Skeletal muscle cell (primary cell): ENCODE data around the gene COIL.
A peak's percentile ranks its signal among the peaks of the same experiment; 100 is the strongest.

Source experiments
- DNase-seq: peaks from one replicate; pipeline ENCODE4 v3.0.0-alpha.2; 2010; ENCODE audit warnings: low read depth
- H3K4me3 ChIP-seq: 2 replicates; pipeline ENCODE4 v1.5.1; 2011; ENCODE audit warnings: low read depth, mild to moderate bottlenecking, control low read depth, low read length, moderate library complexity

Gene COIL

GRCh38 chr17:56913000-56913311, 47.9 kb downstream of the COIL start:
- H3K4me3 ChIP-seq: peak overlapping the region; percentile 75
- no peak for DNase-seq

GRCh38 chr17:56912105-56912999, 48.5 kb downstream of the COIL start:
- peak overlapping the region; percentile 75 for H3K4me3 ChIP-seq
- no peak for DNase-seq

DNA sequence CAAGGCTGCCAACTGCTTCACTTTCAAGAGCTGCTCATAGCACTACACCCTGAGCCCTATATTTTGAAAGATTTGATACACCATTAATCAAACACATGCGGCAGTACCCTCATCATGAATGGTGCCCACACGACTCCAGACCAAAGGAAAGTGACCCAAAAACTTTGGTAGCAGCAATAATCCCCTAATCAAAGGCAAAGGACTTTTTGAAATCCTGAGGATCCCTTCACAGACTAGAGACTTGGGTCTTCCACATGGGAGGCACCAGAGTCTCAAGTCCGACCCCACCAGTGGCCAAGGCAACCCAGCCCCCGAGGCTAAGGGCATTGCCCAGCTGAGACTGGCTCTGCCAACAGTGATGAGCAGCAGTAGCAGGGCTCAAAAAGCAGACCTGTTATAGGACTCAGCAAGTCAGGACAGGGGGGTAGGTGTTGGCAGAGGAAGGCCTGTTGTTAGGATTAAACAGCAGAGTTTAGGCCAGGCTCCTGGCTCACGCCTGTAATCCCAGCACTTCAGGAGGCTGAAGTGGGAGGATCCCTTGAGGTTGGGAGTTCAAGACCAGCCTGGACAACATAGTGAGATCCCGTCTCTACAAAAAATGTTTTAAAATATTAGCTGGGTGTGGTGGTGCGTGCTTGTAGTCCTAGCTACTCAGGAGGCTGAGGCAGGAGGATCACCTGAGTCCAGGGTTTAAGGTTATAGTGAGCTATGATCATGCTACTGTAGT, 50.2 kb downstream of the COIL start:
- no peak for DNase-seq
- no peak overlapping the region for H3K4me3 ChIP-seq

GRCh38 chr17:56909742-56910508, 50.9 kb downstream of the COIL start:
- no peak for DNase-seq
- no peak overlapping the region for H3K4me3 ChIP-seq

DNA sequence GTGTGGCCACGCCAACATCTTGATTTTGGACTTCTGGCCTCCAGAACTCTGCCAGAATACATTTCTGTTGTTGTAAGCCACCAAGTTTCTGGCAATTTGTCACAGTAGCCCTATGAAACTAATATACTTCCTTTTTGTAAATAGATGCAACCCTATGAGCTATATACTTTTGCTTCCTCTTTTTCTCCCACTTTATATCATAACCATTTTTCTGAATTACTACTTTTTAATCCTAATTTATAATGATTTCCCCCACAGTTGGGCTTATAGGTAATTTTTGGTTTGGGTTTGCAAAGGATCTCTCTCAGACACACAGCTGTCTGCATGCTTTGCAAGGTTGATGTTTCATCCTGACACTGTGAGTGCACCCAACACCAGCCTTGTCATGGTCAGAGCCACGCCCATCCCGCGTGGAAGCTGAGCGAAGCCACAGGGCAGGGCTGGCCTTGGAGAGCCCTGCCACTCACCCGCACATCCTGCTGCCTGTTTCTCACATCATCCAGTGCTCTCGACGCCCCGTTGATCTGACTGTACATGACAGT, 52.8 kb downstream of the COIL start:
- no peak overlapping the region for H3K4me3 ChIP-seq
- no peak for DNase-seq

GRCh38 chr17:56903560-56903959, 57.3 kb downstream of the COIL start:
- H3K4me3 ChIP-seq: no peak overlapping the region
- no peak for DNase-seq

GRCh38 chr17:56902348-56902747, 58.5 kb downstream of the COIL start:
- DNase-seq: peak; percentile 32
- H3K4me3 ChIP-seq: no peak overlapping the region

DNA sequence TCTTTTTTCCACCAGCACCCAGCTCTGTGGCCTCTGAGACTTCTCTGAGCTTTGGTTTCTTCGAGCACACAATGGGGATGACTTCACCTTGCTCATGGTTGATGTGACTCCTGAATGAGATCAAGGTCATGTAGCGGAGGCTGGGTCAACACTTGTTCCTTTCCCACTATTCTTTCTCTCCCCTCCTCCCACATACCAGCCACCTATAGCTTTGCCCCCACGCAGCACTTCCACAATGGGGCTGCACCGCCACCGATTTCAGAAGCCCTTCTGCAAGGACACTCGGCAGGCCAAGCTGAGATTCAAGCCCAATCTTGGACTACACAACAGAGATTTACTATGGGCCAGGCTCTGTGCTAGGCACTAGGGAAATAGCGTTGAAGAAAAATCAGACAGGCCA, 61.4 kb downstream of the COIL start:
- H3K4me3 ChIP-seq: no peak overlapping the region
- DNase-seq: no peak

GRCh38 chr17:56898874-56899273, 62.0 kb downstream of the COIL start:
- H3K4me3 ChIP-seq: no peak overlapping the region
- no peak for DNase-seq

DNA sequence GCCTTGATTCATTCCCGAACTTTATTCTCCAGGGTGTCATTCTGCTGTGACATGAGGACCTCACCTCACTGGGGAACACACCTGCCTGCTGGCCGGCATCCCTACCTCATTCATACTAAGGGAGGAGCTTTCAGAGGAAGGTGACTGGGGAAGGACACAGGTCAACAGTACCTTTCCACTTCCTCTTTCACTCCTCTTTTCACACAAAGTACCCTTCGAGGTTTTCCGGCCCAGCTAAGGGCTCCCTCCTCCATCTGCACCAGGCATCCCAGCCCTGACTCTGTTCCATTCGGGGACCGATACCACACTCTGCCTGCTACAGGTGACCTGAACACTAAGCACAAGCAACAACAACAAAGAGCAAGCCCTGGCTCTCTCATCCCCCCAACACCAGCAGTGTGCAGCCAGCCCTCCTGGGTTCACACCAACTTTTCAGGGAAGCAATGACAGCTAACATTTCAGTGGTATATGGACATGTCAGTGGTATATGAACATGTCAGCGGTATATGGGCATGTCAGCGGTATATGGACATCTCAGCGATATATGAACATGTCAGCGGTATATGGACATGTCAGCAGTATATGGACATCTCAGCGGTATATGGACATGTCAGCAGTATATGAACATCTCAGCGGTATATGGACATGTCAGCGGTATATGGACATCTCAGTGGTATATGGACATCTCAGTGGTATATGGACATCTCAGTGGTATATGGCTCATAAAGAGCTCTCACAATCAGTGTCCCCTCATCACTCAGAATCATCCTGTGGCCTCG, 63.0 kb downstream of the COIL start:
- no peak for DNase-seq
- no peak overlapping the region for H3K4me3 ChIP-seq

GRCh38 chr17:56896968-56897359, 63.9 kb downstream of the COIL start:
- no peak overlapping the region for H3K4me3 ChIP-seq
- no peak for DNase-seq

DNA sequence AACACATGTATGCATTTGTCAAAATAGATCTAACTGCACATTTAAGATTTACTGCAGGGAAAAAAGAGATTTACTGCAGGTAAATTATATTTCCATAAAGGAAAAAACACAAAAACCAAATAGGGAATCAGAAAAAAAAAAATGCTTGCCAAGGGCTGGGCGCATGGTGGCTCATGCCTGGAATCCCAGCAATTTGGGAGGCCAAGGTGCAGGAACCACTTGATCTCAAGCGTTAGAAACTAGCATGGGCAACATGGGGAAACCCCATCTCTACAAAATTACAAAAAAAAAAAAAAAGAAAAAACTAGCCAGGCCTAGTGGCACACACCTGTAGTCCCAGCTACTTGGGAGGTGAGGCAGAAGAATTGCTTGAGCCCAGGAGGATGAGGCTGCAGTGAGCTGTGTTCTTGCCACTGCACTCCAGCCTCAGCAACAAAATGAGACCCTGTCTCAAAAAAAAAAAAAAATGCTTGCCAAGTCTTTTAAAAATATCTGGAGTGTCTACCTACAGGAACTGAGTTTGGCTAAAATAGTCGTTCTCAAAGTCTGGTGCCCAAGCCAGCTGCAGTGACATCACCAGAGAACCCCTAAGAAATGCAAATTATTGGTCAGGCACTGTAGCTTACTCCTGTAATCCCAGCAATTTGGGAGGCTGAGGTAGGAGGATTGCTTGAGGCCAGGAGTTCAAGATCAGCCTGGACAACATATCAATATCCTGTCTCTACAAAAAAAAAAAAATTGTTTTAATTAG, 64.5 kb downstream of the COIL start:
- no peak overlapping the region for H3K4me3 ChIP-seq
- DNase-seq: no peak

DNA sequence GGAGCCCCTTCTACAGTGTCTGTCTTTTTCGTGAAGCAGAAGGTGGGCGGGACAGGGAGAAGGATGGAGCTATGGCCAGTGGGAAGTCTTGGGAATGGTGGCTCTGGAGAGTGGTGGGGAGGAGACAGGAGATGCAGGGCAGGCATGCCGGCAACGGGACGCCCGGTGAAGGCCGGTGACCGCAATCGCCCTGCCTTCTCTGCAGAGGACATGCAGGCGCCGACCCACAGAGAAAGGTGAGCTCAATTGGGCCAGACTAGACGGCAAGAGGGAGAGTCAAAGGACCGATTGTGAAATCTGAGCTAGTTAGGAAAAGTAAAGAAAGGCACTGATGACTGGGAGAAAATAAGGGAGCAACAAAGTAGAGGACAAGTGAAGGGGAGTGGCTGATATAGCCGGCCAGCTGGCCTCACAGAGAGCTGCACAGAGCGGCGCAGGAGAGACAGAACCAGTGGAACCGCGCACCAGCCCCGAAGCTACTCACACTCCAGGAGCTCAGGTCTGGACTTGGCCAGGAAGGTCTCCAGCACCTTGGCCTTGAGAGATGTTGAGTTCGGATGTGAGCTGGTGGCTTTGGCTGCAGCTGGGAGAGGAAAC, 65.9 kb downstream of the COIL start:
- H3K4me3 ChIP-seq: no peak overlapping the region
- no peak for DNase-seq

GRCh38 chr17:56893503-56893902, 67.3 kb downstream of the COIL start:
- no peak for DNase-seq
- no peak overlapping the region for H3K4me3 ChIP-seq

DNA sequence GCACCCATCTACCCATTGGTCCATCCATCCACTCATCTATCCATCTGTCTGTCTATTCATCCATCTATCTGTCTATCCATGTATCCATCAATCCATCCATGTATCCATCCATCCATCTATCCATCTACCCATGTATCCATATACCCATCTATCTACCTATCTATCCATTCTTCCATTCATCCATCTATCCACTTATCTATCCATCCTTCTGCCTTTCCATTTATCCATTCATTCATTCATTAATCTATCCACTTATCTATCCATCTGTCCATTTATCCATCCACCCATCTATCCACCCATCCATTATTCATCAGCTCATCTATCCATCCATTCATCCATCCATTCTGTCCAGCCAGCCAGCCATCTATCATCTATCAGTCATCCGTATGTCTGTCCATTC, 68.5 kb downstream of the COIL start:
- DNase-seq: no peak
- H3K4me3 ChIP-seq: no peak overlapping the region

GRCh38 chr17:56891751-56892150, 69.1 kb downstream of the COIL start:
- DNase-seq: no peak
- H3K4me3 ChIP-seq: no peak overlapping the region

DNA sequence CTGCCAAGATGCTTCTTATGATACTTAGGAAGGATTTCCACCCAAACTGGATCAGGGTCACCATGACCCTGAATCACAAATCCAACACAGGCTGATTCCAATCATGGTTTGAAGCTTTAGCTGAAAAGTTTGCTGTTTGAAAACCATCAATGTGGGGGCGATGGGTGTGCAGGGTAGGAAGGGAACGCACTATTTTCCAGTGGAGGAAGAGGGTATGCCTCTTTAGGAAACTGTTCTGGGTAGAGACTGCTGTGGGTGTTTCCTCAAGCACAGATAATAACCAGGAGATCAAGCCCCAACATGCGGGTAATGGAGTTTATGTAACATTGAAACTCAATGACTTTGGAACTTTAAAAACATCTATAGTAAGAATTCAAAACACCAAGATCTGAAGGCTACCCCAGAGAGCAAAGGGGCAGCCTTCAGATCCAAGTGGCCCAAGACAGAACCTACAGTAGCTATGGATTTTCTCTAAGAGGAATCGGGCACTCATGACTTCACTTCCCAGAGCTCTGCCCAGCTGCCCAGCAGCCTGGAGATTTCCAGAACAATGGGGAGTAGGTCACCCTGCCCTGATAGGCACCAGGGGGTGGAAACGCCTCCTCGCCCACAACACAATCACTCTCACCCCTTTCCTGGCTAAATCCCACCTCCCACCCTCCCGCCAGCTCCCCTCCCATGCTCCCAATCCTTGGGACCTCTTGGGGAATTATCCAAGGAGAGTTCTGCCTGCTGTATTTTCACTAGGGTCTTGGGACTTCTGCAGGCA, 69.8 kb downstream of the COIL start:
- no peak for DNase-seq
- no peak overlapping the region for H3K4me3 ChIP-seq

DNA sequence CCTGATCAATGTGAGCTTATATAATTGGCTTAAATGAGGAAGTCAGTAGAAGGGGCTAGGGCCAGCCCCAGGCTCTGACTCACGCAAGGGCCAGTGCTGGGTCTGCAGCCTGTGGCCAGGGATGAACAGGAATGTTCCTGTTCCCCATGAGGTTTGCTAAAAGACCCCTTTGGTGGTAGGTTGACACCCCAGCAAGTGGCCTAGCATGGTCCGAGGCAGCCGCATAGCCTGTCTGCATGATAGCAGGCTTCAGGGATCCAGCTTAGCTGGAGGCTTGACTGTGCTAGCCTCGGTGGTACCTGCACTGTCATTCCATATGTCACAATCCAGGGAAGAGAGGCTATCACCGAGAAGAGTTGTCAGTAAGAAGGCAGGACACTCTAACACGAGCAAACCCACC, 70.5 kb downstream of the COIL start:
- no peak for DNase-seq
- no peak overlapping the region for H3K4me3 ChIP-seq
